HG02943 (cell line): Measurements from ENCODE around the gene HAUS8.

Experiments
- ATAC-seq: cut with Tn5 transposase; IDR thresholded peaks from one replicate; pipeline ENCODE4 v1.9.1; 2021; ENCODE audit warnings: mild to moderate bottlenecking, low read depth, moderate library complexity; ENCODE audit not compliant: unreplicated experiment

Gene HAUS8

DNA sequence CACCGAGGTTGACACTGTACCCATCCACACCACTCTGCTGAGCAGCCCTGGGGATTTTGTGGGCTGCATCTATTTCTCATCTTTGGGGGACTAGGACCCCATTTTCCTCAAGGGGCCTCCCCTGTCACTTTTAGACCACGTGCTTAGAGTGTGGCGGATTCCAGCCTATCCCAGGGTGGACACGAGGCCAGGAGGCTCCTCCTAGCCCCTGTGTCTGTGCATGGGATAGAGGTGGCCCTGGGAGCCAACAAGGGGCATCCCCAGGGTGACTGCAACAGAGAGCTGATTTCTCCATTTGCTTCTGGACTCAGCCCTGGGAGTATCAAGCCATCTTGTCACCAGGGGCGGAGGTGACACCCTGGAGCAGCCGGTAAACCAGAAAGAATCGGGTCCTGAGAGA, 72.8 kb downstream of the HAUS8 start:
- ATAC-seq: no peak

DNA sequence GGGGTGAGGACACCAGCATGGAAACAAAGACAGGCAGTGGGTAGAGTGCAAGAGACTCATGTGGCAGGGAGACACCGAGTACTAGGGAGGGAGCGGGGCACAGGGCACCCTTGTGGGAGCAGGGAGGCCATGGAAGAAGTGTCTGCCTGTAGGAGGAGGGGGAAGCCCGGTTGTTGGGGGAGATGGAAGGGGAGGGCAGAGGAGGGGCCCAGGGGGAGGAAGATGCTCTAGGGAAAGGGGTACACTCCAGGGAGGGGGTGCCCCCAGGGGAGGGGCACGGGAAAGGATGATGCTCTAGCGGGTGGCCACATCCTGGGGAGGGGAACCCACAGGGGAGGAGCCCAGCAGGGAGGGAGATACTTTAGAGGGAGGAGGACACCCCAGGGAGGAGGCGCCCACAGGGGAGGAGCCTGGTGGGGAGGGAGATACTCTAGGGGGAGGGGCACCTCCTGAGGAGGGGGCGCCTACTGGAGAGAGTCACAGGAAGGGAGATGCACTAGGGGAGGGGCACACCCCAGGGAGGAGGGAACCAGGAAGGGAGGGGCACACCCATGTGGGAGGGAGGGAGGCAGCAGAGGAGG, 73.6 kb downstream of the HAUS8 start:
- ATAC-seq: no peak
